Activated CD8-positive, alpha-beta T cell treated with anti-CD3 and anti-CD28 coated beads, Interleukin-2, amount 10 ng/mL, durations not matched to agents 7 days and 5 days (primary cell): ENCODE data around the gene HOXB4. TPM values are rescaled to one million over a fixed set of nuclear protein-coding genes. Genes with fewer than 3 reads are reported as not detected.

ENCODE experiments used
- ATAC-seq: fragments of 150-1000 bp; cut with Tn5 transposase; one replicate; pipeline ENCODE4 v1.10.0; 2021; ENCODE audit warnings: moderate library complexity
- CTCF ChIA-PET: fragments of 350-600 bp; sonication (Branson Sonifier 250); formaldehyde crosslinking; loops from one replicate; lab custom pipeline; 2021; ENCODE audit warnings: antibody characterized with exemption; lab: Charles Lee
- POLR2A ChIA-PET: fragments of 350-600 bp; sonication (Branson Sonifier 250); formaldehyde crosslinking; loops from one replicate; lab custom pipeline; 2021; ENCODE audit warnings: antibody characterized with exemption; lab: Charles Lee
- DNase-seq: peaks from one replicate; pipeline ENCODE4 v3.0.0-alpha.2; 2020
- H3K27ac Mint-ChIP-seq: one replicate; pipeline ENCODE4 v1.8.0; 2021; ENCODE audit warnings: mild to moderate bottlenecking, mixed read lengths
- H3K27me3 Mint-ChIP-seq: one replicate; pipeline ENCODE4 v1.8.0; 2021; ENCODE audit warnings: low read depth, mixed read lengths
- H3K36me3 Mint-ChIP-seq: one replicate; pipeline ENCODE4 v1.8.0; 2021; ENCODE audit warnings: low read depth, mixed read lengths
- H3K4me1 Mint-ChIP-seq: one replicate; pipeline ENCODE4 v1.8.0; 2021; ENCODE audit warnings: low read depth, mixed read lengths
- H3K4me3 Mint-ChIP-seq: one replicate; pipeline ENCODE4 v1.8.0; 2021; ENCODE audit warnings: mild to moderate bottlenecking, mixed read lengths
- H3K9me3 Mint-ChIP-seq: one replicate; pipeline ENCODE4 v1.8.0; 2022; ENCODE audit warnings: mixed read lengths; ENCODE audit not compliant: insufficient read depth
- total RNA-seq, 2 experiments: library from RNA; stranded (reverse); gene quantifications; one replicate each; pipeline ENCODE4 v1.2.3, GENCODE V29; 2021

Gene HOXB4
- total RNA-seq, 2 experiments from 2014 or later, result 5.7 to 6.1 TPM

DNA sequence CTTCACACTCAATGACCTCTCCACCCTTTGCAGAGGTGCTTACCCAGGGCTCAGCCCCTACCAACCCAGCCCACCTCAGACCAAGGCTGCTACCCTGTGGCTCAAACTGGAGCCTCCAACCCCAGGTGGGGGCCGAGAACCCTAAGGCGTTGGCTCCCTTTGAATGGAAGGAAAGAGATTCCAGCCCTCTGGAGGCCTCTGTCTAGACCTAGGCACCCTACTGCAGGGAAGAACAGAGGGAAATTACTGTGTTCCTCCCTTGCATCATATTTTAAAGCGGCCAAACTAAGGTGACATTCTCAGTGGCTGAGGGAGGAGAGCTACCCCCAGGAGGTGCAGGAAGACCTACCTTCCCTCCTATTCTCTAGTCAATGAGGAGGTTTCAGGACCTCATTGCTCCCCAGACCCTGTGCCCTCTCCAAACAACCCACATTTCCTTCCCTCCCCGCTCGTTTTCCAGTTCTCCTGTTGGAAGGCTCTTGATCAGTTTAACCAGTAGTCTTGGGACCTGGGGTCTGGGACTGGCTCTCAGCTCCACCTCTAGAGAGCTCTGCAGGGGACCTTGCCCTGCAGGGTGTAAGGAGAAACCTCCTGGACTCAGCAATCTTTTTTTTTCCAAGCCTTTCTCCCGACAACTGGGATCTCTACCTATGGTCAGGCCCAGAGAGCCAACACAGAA, 42.5 kb upstream of the HOXB4 start:
- CTCF ChIA-PET, result interaction anchor here (3.6 kb wide), 1 partner anchor 15 kb away, joined by 19 read pairs; no protein-coding TSS in a partner anchor
- POLR2A ChIA-PET, result interaction anchor here (0.6 kb wide), 1 partner anchor 101 kb away, joined by 3 read pairs; no protein-coding TSS in a partner anchor
- H3K27ac Mint-ChIP-seq, result no peak overlapping the region

DNA sequence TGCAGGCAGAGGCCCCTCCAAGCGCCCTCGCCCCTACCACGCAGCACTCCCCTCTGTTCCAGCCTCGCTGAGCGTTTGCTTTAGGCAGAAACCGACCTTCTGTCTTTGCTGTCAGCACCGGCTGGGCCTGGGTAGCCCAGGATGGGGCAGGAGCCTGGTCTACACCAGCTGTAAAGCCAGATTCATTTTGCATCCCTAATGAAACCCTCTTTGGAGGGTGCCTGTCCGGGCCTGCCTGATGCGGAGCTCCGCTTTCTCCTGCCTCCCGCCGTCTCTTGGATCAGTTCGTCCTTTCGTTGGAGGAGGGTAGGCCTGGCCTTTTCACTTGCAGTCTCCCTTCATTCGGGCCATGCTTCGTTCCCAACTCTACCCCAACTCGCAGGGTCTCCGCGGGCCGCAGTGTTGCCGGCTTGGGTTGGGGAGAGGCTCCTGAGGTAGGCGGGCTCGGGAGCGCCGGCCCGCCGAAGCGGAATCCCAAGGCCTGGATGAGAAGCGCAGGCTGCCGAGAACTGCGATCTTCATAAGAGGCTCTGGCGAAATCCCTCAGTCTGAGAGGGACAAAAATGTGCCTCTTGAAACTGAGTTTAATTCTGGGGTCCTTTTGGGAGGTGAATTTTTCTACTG, 41.8 kb upstream of the HOXB4 start:
- DNase-seq, result no peak
- ChIA-PET CTCF (interaction anchor here (1.6 to 3.6 kb wide), 3 partner anchors 12 to 593 kb away, joined by 6 to 19 read pairs (median 12); no protein-coding TSS in a partner anchor), POLR2A (no interaction called here)
- Mint-ChIP-seq H3K4me1 (peaks cover 36% of the 10 kb centered on the region), H3K9me3 (no peaks in the 10 kb centered on the region), H3K36me3 (no peaks in the 10 kb centered on the region), H3K4me3 (no peak overlapping the region), H3K27ac (no peak overlapping the region), H3K27me3 (peaks cover 85% of the 10 kb centered on the region)
- no peak for ATAC-seq

More for the DNA sequence above, 42.5 kb upstream of the HOXB4 start:
- DNase-seq, result no peak
- Mint-ChIP-seq H3K9me3 (no peaks in the 10 kb centered on the region), H3K4me1 (peaks cover 37% of the 10 kb centered on the region), H3K27me3 (peaks cover 84% of the 10 kb centered on the region), H3K36me3 (no peaks in the 10 kb centered on the region), H3K4me3 (no peak overlapping the region)
- ATAC-seq, result no peak

DNA sequence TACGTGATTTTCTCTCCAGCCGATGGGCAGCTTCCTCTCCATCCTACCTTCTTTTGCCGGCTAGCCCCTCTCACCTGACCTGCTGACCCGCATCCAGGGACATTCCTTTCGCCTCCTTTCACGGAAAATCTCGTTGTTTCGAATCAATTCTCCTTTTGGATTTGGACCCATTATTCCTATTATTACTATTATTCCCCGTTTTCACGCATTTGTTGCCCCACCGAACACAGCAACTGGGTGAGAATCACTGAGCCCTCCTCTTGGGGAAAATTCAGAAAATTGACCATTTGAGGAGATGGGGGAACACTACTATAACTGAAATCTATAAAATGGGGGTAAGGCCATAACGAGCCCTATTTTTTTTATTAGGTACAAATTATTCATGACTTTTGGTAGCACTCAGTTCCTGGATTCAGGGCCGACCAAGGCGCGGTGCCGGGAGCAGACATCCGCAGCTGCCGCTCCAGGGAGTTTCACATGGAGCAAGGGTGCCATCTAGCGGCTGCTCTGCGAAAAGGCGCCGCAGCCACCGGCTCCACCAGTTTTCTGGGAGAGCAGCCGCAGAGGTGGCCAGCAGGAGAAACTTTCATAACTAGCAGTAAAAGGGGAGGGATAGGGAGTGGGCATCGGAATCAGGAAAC, 40.2 kb upstream of the HOXB4 start:
- no peak overlapping the region for H3K27ac Mint-ChIP-seq
- DNase-seq (peak; percentile 86), ATAC-seq (peak; percentile 69)
- H3K4me1 Mint-ChIP-seq, result peaks cover 39% of the 10 kb centered on the region
- peaks cover 87% of the 10 kb centered on the region for H3K27me3 Mint-ChIP-seq
- ChIA-PET CTCF (interaction anchor here (0.6 to 3.6 kb wide), 33 partner anchors 8 to 604 kb away, joined by 3 to 32 read pairs (median 4); partner anchors contain the start of gene HOXB5), POLR2A (no interaction called here)
- no peaks in the 10 kb centered on the region for H3K9me3 Mint-ChIP-seq
- peak overlapping the region; percentile 27 for H3K4me3 Mint-ChIP-seq
- H3K36me3 Mint-ChIP-seq, result no peaks in the 10 kb centered on the region

DNA sequence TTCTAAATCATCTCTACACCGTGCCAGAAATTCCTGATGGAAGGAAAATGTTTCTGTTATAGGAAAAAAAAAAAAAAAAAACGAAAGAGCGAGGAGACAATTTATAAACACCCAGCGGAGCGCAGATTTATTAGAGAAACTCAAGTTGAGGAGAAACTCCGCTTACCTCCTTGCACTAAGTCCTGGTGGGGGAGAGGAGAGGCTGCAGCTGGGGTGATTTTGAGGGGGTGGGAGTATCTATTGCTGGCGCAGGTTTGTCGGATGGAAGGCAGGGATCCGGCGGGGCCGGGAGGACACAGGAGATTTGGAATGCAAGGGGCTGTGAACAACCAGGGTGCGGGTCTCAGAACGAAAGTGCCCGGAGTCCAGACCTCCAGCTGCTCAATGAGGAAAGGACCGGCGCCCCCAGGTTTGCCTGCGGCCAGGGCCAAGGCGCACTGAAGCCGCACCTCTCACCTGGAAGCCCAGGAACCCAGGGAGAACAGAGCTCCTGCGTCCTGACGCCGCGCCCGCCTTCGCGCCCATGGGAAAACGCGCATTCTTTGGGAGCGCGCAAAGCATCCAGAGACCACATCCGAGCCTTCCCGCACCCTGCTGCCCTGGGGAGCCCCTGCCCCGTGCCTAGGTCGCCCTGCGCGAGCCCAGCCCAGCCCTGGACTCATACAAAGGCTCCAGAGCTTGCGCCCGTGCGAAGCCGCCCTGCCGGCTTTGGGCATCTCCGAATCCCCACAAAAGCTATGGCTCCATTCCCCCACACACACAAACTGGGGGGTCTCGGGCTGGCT, 39.5 kb upstream of the HOXB4 start:
- Mint-ChIP-seq H3K4me3 (peak overlapping the region; percentile 24), H3K27me3 (peaks cover 85% of the 10 kb centered on the region), H3K36me3 (no peaks in the 10 kb centered on the region), H3K4me1 (peaks cover 42% of the 10 kb centered on the region), H3K27ac (no peak overlapping the region), H3K9me3 (no peaks in the 10 kb centered on the region)
- DNase-seq (no peak), ATAC-seq (no peak)
- POLR2A ChIA-PET, result no interaction called here
- CTCF ChIA-PET, result interaction anchor here (0.7 to 3.6 kb wide), 25 partner anchors 9 to 591 kb away, joined by 3 to 32 read pairs (median 5); partner anchors contain the start of gene HOXB5

DNA sequence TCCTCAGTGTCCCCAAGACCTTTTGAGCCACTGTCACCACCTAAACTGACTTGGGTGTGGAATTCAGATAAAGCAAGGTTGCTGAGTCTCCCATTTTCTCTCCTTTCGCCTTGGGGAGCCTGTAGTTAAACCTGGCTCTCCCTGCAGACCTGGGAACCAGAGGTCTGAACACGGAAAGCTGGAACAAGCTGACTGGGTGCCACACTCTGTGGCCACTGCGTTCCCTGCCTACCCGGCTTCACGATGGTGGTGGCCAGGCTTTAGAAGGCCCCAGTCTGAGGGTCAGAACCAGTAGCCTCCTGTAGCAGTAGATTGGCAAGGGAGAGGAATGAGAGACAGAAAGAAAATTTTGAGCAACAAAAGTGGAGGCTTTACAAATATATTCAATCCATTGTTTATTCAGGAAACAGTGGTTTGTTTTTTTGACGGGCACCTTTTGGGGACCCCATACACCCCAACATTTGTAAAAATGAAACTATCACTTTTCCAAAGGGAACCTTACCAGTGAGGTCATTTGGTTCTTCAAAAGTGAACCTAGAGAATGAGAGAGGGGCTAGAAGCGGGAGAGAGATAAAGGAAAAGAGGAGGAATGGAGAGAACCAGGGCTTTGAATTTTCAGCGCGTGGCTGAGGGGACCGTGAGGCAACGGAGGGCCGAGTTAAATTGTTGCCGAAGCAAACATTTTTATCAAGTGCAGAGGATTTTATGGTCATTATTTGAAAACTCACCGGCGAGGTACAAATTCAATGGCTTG, 38.7 kb upstream of the HOXB4 start:
- POLR2A ChIA-PET, result interaction anchor here (0.5 kb wide), 1 partner anchor 12 kb away, joined by 3 read pairs; the partner anchor contains the start of gene HOXB6
- Mint-ChIP-seq H3K4me3 (no peak overlapping the region), H3K9me3 (no peaks in the 10 kb centered on the region), H3K27me3 (peaks cover 85% of the 10 kb centered on the region), H3K27ac (no peak overlapping the region), H3K36me3 (no peaks in the 10 kb centered on the region), H3K4me1 (peaks cover 48% of the 10 kb centered on the region)
- DNase-seq (no peak), ATAC-seq (no peak)
- CTCF ChIA-PET, result interaction anchor here (0.9 to 3.6 kb wide), 8 partner anchors 8 to 590 kb away, joined by 3 to 32 read pairs (median 14); partner anchors contain the start of gene HOXB5

DNA sequence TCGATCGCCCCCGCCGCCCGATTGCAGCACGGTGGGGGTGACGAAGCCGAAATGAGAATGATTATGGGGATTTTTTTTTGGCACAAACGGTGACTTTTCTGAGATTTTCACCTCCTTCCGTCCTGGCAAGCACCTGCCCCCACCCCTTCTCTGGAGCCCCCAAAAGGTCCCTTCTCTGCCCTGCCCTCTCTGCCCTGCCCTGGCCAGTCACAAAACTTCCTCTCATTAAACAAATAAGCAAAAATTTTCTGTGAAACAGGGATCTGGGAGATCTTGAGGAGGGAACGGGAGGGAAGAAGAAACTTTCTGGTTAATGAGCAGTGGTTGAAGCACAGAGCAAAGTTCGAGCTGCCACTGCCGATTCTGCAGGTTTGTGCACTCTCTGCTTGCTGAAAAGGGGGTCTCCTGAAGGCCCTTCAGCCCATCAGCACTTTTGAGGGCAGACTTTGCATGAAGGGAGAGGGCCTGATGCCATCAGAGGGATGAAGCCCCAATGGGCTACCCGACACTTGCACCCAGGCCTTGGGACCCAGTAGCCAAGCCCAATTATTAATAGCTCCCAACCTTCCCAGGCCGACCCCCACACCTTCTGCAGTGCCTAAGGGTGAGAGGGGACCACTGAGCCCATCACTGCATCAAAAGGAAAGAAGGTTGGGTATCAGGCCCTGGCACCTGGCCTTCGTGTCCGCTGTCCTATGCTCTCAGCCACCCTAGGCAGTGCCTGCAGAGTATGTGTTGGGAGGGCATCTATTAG, 38.0 kb upstream of the HOXB4 start:
- no peak for DNase-seq
- no peak overlapping the region for H3K4me3 Mint-ChIP-seq
- ChIA-PET CTCF (interaction anchor here (0.9 to 1.7 kb wide), 4 partner anchors 8 to 88 kb away, joined by 3 to 4 read pairs (median 3); partner anchors contain the start of gene HOXB5), POLR2A (interaction anchor here (0.5 kb wide), 1 partner anchor 11 kb away, joined by 3 read pairs; the partner anchor contains the start of gene HOXB6)
- peaks cover 55% of the 10 kb centered on the region for H3K4me1 Mint-ChIP-seq
- H3K27me3 Mint-ChIP-seq, result peaks cover 86% of the 10 kb centered on the region
- H3K9me3 Mint-ChIP-seq, result no peaks in the 10 kb centered on the region
- H3K36me3 Mint-ChIP-seq, result no peaks in the 10 kb centered on the region
- H3K27ac Mint-ChIP-seq, result no peak overlapping the region
- no peak for ATAC-seq

DNA sequence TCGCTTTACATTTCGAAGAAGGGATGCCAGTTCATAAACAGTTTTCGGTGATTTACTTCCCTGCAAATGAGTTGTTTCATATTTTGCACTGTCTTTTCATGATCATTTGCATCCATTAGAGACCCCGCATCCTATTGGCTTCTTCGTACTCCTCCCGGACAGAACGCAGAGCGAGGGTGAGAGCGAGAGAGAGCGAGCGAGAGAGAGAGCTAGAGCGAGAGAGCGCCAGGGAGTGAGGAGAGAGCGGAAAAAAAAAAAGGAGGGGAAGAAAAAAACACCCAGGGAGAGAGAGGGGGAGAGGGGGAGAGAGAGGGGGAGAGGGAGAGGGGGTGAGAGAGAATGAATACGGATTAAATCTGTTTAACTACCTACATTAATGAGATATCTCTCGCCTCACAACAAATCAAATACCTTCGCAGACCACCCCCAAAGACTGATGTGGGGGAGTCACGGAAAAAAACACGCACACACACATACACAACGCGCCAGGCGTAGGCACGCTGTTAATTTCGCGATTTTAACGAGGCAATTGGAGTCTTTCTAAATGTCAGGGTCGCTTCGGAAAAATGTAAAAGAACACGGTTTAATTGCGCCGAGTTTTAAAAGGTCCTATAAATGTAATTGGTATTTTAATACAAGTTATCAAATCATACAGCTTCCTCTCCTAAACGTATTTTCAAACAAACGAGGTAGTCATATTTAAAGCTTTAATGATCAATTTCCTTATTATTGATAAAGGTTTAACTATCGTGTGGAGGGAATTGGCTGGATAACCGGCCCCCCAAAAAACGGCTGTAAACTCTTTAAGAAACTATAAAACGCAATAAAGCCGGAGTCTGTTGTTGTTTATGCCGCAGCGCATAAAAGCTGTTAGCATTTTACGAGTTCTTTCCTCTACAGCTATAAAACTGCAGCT, 37.2 kb upstream of the HOXB4 start, which contains the start of gene HOXB8:
Gene HOXB8, minus strand, starts transcription at position 246 of the 916 bp plus-strand sequence. CDS start 588 bp downstream, outside the sequence.
- Mint-ChIP-seq H3K27me3 (peaks cover 83% of the 10 kb centered on the region), H3K4me3 (peak within 1 kb of the TSS; percentile 38), H3K27ac (no peak within 1 kb of the TSS), H3K9me3 (no peaks in the 10 kb centered on the region), H3K4me1 (peaks cover 61% of the 10 kb centered on the region), H3K36me3 (peaks cover 3% of the 10 kb centered on the region)
- ATAC-seq (no peak), DNase-seq (no peak)
- POLR2A ChIA-PET, result no interaction called here
- CTCF ChIA-PET, result interaction anchor here (0.9 to 1.8 kb wide), 6 partner anchors 9 to 89 kb away, joined by 3 to 6 read pairs (median 4); partner anchors contain the start of genes HOXB5, HOXB6 and HOXB9

DNA sequence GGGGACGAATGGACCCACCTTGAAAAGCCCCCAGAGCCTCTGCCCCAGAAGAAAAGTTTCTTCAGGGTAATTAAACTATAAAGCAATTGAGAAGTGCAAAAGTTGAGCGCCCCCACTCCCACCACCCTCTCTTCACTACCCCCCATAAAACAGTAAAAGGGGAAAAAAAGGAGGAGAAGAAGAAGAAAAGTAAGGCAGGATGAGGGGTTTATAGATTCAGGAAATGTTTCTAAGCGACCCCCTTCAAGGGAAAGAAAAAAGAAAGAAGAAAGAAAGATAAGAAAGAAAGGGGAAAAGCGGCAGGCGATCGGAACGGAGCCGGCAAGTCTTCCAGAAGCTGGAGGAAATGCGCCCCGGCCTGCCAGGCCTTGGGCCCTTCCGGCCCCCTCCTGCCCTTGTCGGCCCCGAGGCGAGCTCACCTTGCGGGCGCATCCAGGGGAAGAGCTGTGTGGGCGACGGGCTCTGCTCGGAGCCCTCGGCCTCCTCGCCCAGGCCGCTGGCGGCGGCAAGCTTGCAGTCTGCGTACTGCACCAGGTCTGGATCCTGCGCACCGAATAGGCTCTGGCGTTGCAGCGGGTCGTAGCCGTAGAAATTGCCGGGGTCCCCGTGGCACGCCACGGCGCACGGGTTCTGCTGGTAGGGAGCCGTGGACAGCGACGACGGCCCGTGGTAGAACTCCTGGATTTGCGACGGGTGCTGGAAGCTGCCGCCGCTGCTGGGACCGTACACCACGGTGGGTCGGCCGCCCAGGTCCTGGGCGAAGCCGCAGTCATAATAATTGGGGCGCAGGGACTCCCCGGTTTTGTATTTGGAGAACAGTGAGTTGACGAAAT, 35.9 kb upstream of the HOXB4 start:
- no peak for ATAC-seq
- ChIA-PET POLR2A (no interaction called here), CTCF (interaction anchor here (0.8 to 1.8 kb wide), 7 partner anchors 9 to 588 kb away, joined by 3 to 9 read pairs (median 5); partner anchors contain the start of genes HOXB5, HOXB6 and HOXB9)
- H3K36me3 Mint-ChIP-seq, result peaks cover 3% of the 10 kb centered on the region
- peak overlapping the region; percentile 66 for H3K27ac Mint-ChIP-seq
- DNase-seq, result no peak
- peaks cover 77% of the 10 kb centered on the region for H3K27me3 Mint-ChIP-seq
- no peaks in the 10 kb centered on the region for H3K9me3 Mint-ChIP-seq
- H3K4me1 Mint-ChIP-seq, result peaks cover 57% of the 10 kb centered on the region
- peak overlapping the region; percentile 38 for H3K4me3 Mint-ChIP-seq
